ENCODE results near the gene ADCY5.

The ADCY5 gene

DNA sequence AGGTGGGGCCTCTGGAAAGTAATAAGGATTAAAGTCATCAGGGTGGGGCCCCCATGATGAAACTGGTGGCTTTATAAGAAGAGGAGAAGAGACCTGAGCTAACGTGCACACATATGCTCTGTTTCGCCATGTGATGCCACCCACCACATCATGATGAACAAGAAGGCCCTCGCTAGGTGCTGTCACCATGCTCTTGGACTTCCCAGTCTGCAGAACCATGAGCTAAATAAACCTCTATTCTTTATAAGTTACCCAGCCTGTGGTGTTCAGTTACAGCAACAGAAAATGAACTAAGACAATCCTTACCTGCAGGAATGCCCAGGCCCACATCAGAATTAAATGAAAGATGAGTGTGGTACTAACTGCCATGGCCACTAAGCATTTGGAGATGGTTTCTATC lies 79.8 kb downstream of the ADCY5 start:
- DNase-seq (ENCODE audit: low spot score): no peak

DNA sequence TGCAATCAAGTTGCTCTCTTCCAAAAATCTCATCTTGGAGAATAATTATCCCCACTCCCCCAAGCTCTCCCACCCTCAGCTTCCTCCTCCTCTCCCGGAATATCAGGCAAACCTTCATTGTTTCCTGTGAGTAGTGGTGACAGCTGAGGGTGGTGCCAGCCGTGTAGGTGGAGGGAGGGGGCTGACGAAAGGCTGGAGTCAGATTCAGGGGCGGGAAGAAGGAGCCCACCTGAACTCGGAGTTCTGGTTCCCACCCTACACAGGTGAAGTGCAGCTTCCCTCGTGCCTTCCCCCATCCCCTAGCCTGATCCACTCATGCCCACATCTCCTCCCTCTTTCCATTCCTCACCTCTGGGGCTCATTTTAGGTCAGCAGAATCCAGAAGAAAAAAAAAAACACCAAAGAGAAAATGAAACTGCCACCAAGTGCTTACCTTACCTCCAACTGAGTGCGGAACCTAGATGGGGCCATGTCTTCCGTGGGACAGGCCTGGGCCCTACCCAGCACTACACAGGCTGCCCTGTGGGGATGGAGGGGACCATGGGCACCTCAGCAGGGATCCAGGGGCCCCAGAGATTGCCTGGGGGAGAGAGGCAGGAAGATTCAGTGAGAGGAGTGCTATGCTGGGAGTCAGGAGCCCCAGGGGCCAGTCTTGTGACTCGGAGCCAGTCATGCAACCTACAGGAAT lies 81.3 kb downstream of the ADCY5 start:
- DNase-seq (ENCODE audit: low spot score): no peak

DNA sequence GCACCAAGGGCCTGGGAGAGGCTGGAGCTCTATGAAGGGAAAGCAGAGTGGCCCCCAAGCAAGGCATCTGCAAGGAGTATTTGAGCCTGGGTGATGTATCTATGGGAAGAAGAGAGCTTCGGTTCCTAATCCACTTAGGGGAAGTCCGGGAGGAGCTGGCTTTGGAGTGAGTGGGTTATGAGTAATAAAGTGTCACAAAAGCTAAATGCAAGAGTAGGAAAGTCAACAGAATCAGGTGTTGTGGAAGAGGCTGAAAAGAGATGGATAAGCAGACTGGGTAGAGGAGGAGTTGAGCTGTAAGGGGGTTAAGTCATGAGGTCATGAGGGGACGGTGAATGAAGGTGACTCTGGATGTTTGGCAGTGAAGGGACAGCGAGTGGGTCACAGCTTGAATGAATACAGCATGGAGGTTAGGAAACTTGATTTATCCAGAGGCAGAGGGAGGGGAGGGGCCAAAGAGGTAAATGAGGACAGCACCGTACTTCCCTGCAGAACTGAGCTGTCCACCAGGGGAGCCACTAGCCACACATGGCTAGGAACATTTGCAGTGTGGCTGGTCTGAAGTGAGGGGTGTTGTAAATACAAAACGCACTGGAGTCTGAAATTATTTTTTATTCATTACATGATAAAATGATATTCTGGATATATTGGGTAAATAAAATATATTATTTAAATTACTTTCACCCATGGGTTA lies 83.3 kb downstream of the ADCY5 start:
- no peak for DNase-seq (ENCODE audit: low spot score)

DNA sequence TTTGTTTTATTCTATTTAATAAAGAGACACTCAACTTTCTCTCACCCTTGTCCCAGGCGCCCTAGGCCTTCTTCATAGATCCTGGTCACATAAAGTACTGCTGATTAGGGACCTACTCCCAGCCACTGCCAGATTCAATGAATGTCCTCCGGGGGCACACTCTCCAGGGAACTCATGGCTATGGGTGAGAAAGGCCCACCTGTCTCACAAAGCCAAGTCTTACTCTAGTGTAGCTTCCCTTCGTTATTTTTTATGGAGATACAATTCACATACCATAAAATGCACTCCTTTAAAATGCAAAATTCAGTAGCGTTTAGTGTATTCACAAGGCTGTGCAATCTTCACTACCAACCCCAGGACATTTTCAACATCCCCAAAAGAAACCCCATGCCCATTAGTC lies 87.8 kb downstream of the ADCY5 start:
- DNase-seq (ENCODE audit: low spot score): no peak

DNA sequence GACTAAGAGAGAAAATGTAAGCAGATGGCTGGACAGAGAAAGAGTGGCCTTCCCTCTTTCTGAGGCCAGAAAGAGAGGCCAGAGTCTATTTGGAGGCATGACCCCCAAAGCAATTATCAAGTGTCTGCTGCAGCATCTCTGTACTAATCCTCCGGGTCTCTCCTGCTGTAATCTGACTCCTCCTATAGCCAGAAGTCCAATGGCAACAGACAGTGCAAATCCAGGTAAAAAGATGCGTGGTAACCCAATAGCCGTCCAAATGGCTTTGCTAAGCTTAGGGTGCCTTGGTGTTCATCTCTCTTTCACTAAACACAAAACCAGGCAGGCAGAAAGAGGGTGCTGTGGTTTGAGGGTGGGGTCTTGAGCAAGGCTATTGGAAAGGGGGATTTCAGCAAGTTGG lies 91.6 kb downstream of the ADCY5 start:
- DNase-seq (ENCODE audit: low spot score): no peak

DNA sequence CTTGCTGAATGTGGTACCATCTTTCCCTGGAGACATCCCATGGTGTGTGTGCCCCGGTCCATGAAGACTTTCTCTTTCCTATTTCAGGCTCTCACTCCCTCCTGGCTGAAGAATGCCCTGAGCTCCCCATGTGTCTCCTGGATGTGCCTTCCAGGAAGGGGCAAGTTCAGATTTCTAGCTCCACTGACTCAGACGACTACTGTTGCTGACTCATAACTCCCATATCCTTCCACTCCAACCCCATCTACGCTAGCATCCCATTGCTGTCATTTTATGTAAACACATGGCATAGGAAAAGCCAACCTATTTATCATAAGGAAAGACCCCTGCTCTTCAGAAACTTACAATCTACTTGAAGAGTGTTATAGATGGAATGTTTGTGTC lies 95.0 kb downstream of the ADCY5 start:
- peak; percentile 52 for DNase-seq (ENCODE audit: low spot score)

DNA sequence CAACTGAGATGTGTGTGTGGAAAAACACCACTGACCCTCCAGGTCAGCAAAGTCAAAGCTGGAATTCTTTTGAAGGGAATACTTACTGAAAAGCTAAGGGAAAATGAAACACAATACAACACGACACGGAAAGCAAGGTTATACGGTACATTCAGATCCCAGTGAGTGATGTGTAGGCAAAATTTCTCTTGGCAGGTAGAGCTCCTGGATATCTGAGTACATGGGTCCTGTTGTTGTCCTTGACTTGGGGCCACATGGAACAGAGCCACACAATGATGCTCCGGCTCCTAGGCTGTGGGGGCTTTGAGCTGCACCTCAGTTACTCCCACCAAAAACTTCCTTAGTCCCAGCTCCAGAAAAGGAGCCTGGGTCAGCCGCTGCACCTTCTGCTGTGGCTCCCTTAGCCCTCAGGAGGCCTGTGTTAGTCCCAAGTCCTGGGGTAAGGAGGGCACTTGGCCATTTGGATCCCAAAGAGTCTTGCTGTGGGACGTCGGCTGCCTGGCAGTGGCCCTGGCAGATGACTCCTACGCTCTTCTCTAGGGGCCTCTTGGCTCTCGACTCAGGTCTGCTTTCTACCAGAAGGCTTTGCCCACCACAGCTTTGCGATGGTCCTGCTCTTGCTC lies 95.6 kb downstream of the ADCY5 start:
- no peak for DNase-seq (ENCODE audit: low spot score)

DNA sequence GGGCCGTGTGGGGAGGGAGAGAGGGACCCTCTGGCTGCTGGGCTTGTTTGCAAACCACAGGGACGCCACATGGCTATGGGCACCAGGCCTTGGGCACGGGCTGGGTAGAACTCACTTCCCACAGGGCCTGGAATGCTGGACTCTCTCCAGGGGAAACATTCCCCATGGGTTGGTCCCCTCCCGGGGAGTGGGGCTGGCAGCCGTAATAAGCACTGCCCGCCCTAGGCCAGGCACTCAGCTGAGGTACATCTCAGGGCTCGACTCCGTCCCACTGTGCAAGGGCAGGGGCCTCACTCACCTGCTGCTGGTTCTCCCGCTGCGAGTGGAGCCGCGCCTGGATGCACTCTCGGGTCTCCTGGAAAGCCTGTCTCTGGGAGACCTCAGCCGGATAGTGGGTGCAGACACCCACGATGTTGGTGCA lies 96.7 kb downstream of the ADCY5 start:
- no peak for DNase-seq (ENCODE audit: low spot score)

DNA sequence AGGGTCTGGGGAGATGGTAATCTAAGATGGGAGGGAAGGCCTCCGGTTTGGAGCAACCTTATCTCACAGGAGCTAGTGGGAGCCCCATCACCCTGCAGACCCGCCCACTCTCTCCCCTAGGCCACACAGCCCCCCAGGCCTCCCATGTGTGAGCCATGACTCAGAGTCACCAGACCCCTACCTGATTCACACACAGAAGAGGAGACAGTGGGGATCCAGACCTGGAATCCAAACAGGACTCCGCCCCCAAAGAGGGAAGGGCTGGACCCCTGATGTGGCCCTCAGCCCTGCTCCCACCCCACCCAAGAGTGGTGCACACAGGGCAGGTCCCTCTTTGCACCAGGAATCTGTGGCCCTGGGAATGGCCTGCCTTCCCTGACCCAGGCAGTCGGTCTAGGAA lies 97.4 kb downstream of the ADCY5 start:
- no peak for DNase-seq (ENCODE audit: low spot score)

DNA sequence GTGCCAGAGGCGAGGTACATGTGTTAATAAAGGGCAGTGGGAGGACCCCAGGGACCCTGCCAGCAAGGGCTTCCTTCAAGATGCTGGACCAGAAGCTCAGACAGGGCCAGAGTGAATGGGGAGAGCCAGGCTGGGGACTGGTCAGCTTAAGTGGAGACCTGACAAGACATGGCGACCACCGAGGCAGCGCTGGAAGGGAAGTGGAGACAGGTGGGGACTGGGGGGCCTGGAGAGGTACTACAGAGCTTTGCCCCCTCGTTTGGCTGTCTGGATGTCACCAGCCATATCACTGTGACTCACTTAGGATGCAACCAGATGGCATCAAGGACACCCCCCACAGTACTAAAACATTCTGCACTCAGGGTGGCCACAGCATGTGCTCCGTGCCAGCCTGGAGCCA lies 97.9 kb downstream of the ADCY5 start:
- DNase-seq (ENCODE audit: low spot score): no peak

DNA sequence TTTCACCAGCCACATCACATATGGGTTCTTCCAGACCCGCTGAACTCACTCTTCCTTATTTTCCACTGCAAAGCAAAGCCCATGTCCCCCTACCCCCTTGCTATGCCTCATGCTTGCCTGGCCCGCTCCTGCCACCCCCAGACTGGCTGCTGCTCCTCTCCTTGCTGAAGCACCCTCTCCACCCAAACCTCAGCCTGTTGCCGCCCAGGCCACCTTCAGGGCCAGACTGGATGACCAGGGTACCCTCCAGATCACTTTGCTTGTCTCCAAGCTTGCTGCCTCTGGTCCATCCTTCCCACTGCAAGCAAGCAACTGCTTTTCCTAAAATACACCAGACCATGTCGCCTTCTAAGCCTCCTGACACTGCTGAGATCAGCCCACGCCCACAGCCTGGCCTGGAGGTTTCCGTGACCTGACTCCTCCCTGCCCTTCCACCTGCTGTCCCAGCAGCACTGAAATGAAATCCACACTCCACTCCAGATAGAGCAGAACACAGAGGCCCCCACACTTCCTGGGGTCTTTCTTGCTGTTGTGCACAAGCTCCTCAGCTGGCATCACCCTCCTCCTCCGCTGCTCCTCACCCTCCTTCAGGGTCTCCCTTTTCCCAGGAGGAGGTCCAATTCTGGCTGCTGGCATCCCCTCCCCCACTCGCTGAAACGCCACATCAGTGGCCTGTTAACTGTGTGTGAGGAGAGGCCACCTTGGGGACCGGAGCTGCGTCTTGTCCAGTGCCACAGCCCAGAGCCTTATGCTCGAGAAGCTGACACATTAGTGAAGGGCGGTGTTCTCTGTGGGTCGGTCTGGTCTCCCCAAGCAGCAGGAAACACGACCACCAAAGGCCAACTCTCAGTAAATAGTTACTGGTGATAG lies 99.1 kb downstream of the ADCY5 start:
- no peak for DNase-seq (ENCODE audit: low spot score)

DNA sequence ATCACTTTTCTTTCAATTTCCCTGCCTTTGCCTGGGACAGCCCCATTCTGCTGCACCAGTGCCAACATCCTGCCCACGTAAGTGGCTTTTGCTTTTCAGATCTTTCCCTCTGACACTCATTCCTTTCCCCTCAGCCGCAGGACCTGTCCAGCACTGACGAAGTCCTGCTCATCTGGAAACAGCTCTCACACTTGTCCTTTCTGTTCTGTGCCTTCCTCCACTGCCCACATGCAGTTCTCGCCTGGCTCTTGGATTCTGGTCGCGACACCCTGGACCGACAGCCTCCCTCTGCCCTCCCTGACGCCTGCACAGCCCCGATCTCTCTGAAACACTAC lies 99.7 kb downstream of the ADCY5 start:
- DNase-seq (ENCODE audit: low spot score): no peak

DNA sequence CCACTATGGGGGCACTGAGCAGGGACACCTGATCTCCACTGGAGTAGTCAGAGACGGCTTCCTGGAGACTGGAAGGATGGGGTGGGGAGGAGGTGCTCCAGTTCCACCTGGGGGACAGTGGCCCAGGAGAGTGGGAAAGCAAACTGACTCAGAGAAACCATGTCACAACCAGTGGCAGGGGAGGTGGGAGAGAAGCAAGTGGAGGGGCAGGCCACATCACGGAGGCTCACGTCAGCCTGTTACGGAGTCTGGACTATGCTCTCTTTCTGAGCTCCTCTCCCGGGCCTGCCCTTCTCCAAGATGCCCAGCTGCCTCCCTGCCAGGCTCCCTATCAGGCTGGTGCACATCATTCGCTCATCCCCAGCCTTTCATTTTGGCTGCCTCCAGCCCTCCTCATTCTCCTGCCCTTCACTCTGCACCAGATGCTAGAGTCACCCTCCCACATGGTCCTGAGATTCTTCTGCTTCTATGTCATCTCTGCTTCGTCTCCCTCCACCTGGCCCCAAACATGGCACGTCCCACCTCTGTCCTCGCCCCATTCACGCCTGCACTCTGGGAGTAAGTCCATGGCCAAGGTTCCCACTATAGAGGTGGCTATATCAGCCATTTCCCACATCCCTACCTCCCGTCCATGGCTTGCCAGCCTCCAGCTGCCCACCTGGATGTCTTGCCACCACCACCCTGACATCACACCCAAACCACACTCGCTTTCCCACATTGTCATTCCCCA lies 100.3 kb downstream of the ADCY5 start:
- no peak for DNase-seq (ENCODE audit: low spot score)

DNA sequence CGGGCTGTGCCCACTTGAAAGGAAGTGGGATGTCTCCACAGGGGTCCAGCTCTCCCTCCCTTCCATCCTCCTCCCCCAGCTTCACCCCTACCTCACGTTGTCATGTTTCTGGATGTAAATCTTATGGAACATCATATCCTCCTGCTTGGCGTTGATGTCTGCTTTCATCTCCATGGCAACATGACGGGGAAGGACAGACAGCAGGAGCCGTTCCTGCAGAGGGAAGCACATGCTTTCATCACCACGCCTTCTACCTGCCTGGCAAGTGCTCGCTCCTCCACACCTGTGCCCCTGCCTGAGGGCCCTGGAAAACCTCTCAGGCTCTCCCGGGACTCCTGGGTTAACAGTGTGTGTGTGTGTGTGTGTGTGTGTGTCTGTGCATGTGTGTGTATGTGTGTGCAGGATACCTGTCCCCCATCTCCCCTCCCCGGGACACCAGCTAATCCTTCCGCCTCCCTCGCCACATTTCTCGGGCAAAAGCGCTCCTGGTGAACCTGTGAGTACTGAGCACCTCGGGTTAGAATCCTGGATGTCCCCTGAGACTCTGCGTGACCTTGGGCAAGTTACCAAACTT lies 101.1 kb downstream of the ADCY5 start:
- no peak for DNase-seq (ENCODE audit: low spot score)

DNA sequence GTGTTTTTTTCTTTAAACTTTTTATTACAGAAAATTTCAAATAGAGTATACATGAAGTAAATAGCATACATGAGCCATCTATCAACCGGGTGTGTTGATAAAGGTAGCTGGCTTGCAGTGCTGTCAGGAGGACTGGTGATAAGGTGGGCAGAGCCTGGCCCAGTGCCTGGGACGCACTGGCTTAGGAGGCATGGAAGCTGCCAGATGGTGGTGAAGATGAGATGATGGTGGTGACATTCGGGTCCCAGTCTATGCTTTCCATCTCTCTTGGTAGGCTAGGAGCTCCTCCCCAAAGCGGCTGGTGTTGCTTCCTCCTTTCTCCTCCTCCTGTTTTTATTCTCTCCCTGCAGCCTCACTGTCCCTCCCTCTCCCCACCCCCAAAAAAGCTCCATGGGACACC lies 101.7 kb downstream of the ADCY5 start:
- no peak for DNase-seq (ENCODE audit: low spot score)

DNA sequence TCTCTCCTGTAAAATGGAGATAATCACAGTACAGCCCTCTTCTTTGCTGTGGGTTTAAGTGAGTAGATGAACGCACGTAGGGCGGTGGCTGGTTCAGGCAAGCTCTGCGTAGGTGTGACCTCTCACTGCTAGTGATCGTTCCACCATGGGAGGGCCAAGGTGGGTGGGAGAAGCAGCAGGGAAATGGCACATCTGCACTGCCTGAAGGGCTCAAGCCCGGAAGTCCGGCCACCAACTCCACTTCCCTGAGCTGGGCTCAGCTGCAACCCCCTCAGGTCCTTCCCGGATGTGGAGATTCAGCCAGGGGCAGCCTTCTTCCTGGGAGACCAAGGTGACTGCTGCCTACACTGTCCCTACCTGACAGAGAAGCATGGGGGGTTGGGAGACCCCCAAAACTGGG lies 102.9 kb downstream of the ADCY5 start:
- DNase-seq (ENCODE audit: low spot score): no peak

DNA sequence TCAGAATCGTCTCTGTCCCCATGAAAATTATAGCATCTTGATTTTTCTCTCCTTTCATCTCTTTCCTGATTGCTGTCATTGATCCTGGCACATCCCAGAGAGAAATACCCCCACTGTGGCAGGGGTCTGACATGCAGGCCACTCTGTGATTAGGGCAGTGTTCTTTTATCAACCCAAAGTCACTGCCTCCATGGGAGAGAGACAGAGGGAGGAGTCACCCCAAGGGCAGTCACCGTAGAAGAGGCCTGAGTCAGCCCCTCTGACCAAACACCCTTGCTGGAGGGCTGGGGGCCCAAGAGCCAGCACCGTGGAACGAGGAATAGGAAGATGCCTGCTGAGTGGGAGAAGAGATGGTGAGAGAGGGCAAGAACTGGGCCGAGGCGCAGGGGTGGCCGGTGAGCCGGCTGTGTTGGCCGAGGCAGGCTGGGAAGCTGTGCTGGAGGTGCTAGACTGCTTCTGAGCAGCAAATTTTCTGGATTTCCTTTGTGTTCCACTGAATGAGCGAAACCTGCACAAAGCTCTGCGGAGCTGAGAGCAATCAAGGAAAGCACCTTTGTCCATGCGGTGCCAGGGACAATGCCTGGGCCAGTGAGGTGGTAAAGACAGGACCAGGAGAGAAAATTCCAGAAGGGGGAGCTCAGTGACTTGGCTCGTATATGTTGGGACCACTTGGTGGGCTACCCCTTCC lies 103.8 kb downstream of the ADCY5 start:
- no peak for DNase-seq (ENCODE audit: low spot score)

DNA sequence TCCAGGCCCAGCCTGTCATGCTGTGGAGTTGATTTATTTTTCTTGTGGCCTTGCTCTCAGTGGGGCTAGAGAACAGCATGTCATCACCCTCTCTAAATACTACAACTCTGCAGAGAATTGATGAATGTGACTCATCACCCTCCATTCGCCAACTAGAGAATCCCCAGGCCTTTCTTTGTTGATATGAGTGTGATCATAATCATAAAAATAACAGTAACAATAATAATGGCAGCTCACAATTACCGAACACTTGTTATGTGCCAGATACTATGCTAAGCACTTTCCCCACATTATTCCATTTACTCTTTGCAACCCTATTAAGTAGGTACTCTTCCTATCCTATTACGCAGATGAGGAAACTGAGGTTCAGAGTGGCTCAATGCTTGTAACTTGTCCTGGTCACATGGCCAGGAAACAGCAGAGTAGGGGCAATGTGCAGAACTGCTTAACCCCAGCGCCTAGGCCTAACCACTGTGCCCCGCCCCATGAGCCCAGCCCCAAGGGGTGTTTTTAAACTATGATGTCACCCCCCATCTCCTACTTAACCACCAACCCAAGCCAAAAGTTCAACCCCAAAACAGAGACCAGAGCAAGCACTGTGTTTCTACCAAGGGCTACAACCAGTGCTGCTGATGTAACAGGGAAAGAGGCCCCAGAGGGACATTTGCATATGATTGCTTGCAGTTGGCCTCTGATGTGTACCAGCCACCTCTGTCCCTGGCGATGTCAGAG lies 104.5 kb downstream of the ADCY5 start:
- DNase-seq (ENCODE audit: low spot score): peak; percentile 60

DNA sequence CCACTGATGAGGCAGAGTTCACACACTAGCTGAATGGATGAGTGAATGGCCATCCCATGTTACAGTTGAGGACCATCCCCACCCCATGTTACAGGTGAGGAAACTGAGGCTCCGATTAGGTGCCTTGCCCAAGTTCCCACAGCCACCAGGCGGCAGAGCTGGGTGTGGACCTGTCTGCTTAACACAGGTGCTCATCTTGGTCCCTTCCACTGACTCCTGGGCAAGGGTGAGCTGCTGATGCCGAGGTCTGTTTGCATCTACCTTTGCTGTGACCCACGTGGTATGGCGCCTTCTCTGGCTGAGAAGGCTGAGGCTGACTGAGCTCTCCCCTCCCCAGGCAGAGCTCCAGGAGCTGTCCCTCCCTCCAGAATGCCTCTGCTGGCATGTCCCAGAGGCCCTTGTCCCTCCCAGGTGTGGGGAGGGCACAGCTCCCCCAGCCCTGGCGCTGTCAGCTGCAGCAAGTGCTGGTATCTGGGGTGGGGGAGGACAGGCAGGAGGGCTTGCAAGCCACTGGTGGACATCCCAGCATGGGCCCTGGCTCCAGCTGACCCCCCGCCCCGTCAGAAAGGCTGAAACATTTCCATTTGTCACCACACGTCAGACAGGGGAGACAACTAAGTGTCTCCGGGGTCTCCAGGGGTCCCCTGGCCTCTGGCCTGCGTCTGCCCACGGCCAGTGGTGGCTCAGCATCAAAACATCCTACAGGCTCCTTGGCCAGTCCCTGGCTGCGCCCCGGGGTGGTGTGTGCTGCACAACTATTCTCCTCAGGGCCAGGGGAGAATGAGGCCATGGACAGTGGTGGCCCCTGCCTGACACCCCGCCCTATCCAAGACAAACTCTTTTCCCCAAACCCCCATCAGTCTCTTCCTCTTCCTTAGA lies 105.4 kb downstream of the ADCY5 start:
- DNase-seq (ENCODE audit: low spot score): no peak
